ENCODE data around the gene KIF22. TPM values are rescaled to one million over a fixed set of nuclear protein-coding genes. Genes with fewer than 3 reads are reported as not detected.

The KIF22 gene
- total and polyA plus RNA-seq, 9 of the 15 experiments (the other 6 are each of a cell fraction or from before 2014, with no cell fraction given): 8.7 to 232 (median 131) TPM

DNA sequence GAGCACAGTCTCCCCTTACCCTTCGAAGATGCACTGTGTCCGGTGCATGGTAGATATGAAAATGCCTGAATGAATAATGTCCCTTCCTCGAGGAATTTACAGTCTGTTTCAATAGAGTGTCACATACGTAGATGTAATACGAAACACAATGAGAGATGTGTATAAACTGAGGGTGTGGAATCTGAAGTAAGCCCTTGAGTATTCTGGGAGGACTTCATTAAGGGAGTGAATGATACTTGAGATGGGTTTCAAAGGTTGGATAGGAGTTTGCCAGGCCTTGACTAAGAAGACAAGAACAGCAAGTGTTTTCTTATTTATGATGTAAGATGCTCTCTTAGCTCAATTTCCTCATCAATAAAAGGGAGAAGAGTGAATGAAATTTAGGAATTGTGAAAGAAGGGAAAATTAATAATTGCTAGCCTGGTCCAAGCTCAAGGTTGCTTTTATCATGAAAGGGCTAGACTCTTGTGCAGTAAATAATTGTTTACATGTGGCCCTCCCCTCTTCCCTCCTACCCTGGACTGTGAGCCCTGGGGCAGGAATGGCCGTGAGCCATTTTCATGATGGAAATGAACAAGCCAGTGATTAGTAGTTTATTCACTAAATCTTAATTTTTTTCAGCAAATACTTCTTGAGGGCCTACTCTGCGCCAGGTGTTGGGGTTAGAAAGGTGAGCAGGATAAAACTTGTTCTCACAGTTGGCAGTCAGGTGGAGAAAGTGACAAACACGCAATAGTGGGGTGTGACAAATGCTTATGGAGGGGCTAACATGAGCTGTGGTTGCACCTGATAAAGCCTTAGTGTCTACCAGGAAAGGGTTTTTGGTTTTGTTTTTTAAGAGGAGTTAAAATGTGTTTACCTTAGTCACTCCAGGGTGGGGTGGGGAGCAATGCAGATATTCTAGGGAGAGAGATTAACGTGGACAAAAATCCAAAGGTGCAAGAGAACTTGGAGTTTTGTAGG lies 1.6 kb downstream of the KIF22 start (continued):
- no peak for TF ChIP-seq HDGF (IDR thresholded peaks at IDR 0.05)
- TF ChIP-seq RFX1 (IDR thresholded peaks at IDR 0.05): no peak
- TF ChIP-seq MCM2 (IDR thresholded peaks at IDR 0.05; ENCODE audit: low read depth): no peak
- TF ChIP-seq, protein P1, sequence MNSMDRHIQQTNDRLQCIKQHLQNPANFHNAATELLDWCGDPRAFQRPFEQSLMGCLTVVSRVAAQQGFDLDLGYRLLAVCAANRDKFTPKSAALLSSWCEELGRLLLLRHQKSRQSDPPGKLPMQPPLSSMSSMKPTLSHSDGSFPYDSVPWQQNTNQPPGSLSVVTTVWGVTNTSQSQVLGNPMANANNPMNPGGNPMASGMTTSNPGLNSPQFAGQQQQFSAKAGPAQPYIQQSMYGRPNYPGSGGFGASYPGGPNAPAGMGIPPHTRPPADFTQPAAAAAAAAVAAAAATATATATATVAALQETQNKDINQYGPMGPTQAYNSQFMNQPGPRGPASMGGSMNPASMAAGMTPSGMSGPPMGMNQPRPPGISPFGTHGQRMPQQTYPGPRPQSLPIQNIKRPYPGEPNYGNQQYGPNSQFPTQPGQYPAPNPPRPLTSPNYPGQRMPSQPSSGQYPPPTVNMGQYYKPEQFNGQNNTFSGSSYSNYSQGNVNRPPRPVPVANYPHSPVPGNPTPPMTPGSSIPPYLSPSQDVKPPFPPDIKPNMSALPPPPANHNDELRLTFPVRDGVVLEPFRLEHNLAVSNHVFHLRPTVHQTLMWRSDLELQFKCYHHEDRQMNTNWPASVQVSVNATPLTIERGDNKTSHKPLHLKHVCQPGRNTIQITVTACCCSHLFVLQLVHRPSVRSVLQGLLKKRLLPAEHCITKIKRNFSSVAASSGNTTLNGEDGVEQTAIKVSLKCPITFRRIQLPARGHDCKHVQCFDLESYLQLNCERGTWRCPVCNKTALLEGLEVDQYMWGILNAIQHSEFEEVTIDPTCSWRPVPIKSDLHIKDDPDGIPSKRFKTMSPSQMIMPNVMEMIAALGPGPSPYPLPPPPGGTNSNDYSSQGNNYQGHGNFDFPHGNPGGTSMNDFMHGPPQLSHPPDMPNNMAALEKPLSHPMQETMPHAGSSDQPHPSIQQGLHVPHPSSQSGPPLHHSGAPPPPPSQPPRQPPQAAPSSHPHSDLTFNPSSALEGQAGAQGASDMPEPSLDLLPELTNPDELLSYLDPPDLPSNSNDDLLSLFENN (IDR thresholded peaks at IDR 0.05; ENCODE audit: low read depth in 2 of 2, low read length in 2 of 2): no peak
- TF ChIP-seq ETV5 (CRISPR knock-in tag; IDR thresholded peaks at IDR 0.05; ENCODE audit: low read depth): no peak
- TF ChIP-seq TEAD2 (tag; IDR thresholded peaks at IDR 0.05): no peak
- TF ChIP-seq ERF (CRISPR knock-in tag; IDR thresholded peaks at IDR 0.05): no peak
- TF ChIP-seq, protein P2, sequence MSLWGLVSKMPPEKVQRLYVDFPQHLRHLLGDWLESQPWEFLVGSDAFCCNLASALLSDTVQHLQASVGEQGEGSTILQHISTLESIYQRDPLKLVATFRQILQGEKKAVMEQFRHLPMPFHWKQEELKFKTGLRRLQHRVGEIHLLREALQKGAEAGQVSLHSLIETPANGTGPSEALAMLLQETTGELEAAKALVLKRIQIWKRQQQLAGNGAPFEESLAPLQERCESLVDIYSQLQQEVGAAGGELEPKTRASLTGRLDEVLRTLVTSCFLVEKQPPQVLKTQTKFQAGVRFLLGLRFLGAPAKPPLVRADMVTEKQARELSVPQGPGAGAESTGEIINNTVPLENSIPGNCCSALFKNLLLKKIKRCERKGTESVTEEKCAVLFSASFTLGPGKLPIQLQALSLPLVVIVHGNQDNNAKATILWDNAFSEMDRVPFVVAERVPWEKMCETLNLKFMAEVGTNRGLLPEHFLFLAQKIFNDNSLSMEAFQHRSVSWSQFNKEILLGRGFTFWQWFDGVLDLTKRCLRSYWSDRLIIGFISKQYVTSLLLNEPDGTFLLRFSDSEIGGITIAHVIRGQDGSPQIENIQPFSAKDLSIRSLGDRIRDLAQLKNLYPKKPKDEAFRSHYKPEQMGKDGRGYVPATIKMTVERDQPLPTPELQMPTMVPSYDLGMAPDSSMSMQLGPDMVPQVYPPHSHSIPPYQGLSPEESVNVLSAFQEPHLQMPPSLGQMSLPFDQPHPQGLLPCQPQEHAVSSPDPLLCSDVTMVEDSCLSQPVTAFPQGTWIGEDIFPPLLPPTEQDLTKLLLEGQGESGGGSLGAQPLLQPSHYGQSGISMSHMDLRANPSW (CRISPR knock-in tag; IDR thresholded peaks at IDR 0.05): no peak
- TF ChIP-seq MXI1 (IDR thresholded peaks at IDR 0.05; ENCODE audit: low read depth, low read length): no peak
- TF ChIP-seq, protein P3, sequence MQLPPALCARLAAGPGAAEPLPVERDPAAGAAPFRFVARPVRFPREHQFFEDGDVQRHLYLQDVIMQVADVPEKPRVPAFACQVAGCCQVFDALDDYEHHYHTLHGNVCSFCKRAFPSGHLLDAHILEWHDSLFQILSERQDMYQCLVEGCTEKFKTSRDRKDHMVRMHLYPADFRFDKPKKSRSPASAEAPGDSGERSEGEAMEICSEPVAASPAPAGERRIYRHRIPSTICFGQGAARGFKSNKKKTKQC (CRISPR knock-in tag; IDR thresholded peaks at IDR 0.05): no peak
- peak; percentile 25 for TF ChIP-seq MEIS2 (IDR thresholded peaks at IDR 0.05; ENCODE audit: partially characterized antibody)
- no peak for TF ChIP-seq ELF1 (tag; IDR thresholded peaks at IDR 0.05)
- no peak for TF ChIP-seq ZKSCAN3 (CRISPR knock-in tag; IDR thresholded peaks at IDR 0.05)
- no peak for TF ChIP-seq NCOA1 (IDR thresholded peaks at IDR 0.05; ENCODE audit: low read depth)
- TF ChIP-seq NUFIP1 (IDR thresholded peaks at IDR 0.05; ENCODE audit: partially characterized antibody): no peak
- TF ChIP-seq, protein P4, sequence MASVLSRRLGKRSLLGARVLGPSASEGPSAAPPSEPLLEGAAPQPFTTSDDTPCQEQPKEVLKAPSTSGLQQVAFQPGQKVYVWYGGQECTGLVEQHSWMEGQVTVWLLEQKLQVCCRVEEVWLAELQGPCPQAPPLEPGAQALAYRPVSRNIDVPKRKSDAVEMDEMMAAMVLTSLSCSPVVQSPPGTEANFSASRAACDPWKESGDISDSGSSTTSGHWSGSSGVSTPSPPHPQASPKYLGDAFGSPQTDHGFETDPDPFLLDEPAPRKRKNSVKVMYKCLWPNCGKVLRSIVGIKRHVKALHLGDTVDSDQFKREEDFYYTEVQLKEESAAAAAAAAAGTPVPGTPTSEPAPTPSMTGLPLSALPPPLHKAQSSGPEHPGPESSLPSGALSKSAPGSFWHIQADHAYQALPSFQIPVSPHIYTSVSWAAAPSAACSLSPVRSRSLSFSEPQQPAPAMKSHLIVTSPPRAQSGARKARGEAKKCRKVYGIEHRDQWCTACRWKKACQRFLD (CRISPR knock-in tag; IDR thresholded peaks at IDR 0.05): no peak
- 0 out of 2 replicates have a peak, but pooled peaks have one; percentile 5 for TF ChIP-seq CBFA2T2 (conservative IDR thresholded peaks at IDR 0.05)
- TF ChIP-seq PHTF2 (CRISPR knock-in tag; IDR thresholded peaks at IDR 0.05): no peak
- TF ChIP-seq ZNF644 (tag; IDR thresholded peaks at IDR 0.05; ENCODE audit: low read depth): no peak
- TF ChIP-seq, protein P5, sequence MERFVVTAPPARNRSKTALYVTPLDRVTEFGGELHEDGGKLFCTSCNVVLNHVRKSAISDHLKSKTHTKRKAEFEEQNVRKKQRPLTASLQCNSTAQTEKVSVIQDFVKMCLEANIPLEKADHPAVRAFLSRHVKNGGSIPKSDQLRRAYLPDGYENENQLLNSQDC (CRISPR knock-in tag; IDR thresholded peaks at IDR 0.05): no peak

All from K562 (cell line).